NCI-H1048 (cell line): Measurements from ENCODE around the gene RPL29.

ENCODE experiments used
- DNase-seq: peaks from one replicate; lab custom pipeline; 2025; lab: John Stamatoyannopoulos, UW

The RPL29 gene

DNA sequence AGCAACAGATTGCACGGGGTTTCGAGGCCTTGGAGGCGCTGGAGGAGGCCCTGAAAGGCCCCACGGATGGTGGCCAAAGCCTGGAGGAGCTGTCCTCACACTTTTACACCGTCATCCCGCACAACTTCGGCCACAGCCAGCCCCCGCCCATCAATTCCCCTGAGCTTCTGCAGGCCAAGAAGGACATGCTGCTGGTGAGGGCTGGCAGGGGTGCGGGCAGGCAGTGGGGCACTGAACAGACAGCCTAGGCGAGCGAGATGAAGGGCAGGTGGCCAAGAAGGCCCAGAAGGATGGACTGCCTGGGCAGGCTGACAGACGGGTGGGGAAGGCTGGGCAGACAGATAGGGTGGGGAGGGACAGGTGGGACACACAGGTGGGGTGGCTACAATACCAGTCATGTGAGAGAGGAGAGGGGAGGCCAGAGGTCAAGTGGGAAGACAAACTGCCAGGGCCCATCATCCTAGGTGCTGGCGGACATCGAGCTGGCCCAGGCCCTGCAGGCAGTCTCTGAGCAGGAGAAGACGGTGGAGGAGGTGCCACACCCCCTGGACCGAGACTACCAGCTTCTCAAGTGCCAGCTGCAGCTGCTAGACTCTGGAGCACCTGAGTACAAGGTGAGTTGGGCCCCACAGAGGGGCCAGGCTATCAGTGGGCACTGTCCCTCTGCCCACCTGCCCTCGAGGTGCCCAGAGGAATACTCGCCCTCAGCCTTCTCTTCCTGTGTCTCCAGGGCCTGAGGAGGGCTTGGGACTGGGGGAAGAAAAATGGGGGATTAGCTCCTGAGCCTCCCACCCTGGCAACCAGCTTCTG, 50.5 kb downstream of the RPL29 start:
- no peak for DNase-seq

GRCh38 chr3:51944451-51945021, 51.2 kb downstream of the RPL29 start:
- no peak for DNase-seq
